HCT116 (cell line): Measurements from ENCODE around the gene PMCH. TPM values are rescaled to one million over a fixed set of nuclear protein-coding genes. Genes with fewer than 3 reads are reported as not detected.

Experiments
- ATAC-seq: fragments of 200-7000 bp; cut with Tn5 transposase; 2 replicates; pipeline ENCODE4 v1.9.1; 2020; ENCODE audit warnings: mild to moderate bottlenecking, moderate library complexity
- BruUV-seq: library from RNA; stranded (reverse); fragments of 400-500 nt; replicated peaks from 2 replicates; lab custom pipeline; 2021; lab: Mats Ljungman, UMichigan
- CTCF ChIA-PET: fragments of 300-600 bp; sonication (Branson Sonifier 250); formaldehyde crosslinking; loops from one replicate; lab custom pipeline; 2021; ENCODE audit warnings: antibody characterized with exemption; lab: Charles Lee
- POLR2A ChIA-PET: fragments of 300-600, 350-600 bp; sonication (Branson Sonifier 250); formaldehyde crosslinking; loops from one replicate; lab custom pipeline; 2021; ENCODE audit warnings: antibody characterized with exemption; lab: Charles Lee
- RAD21 ChIA-PET, 2 experiments: fragments of 300-600 bp; sonication (Branson Sonifier 250); formaldehyde crosslinking; loops; one replicate each; lab custom pipeline; 2023; ENCODE audit warnings: low total read pairs in 2 of 2; ENCODE audit not compliant: uncharacterized antibody in 2 of 2, unreplicated experiment in 2 of 2, low non-redundant PET in 1 of 2; lab: Charles Lee
- DNase-seq: peaks from one replicate; pipeline ENCODE4 v3.0.0-alpha.2; 2010; ENCODE audit warnings: low read depth, low spot score
- H2AFZ ChIP-seq: fragments of 200-600 bp; shearing (Covaris generic), sonication (generic); 2 replicates; pipeline ENCODE4 v1.6.1; 2017; ENCODE audit warnings: low read depth, mixed run types, mixed read lengths, antibody characterized with exemption, low read length; ENCODE audit not compliant: poor library complexity, severe bottlenecking
- H3K27ac ChIP-seq: 2 replicates; pipeline ENCODE4 v1.5.1; 2012; ENCODE audit warnings: low read depth, low read length
- H3K27me3 ChIP-seq: fragments of 200-600 bp; sonication (generic); 2 replicates; pipeline ENCODE4 v1.6.1; 2016; ENCODE audit warnings: mixed run types, low read length, mixed read lengths; ENCODE audit not compliant: insufficient read depth
- H3K36me3 ChIP-seq, 2 experiments: fragments of 200-500 bp in 1 of 2; fragments of 200-600 bp in 1 of 2; sonication (Bioruptor generic) in 1 of 2; sonication (generic) in 1 of 2; 2 replicates each; pipeline versions ENCODE4 v1.5.1 to v1.6.1; 2014 to 2016; ENCODE audit warnings: low read length in 2 of 2, inconsistent platforms in 1 of 2, mixed read lengths in 1 of 2, mixed run types in 1 of 2; ENCODE audit not compliant: insufficient read depth in 2 of 2, control insufficient read depth in 1 of 2
- H3K4me1 ChIP-seq, 2 experiments: fragments of 200-600 bp in 1 of 2; sonication (generic) in 1 of 2; 2 replicates each; pipeline versions ENCODE4 v1.5.1 to v1.6.1; 2012 to 2017; ENCODE audit warnings: low read length in 2 of 2, inconsistent platforms in 1 of 2, mild to moderate bottlenecking in 1 of 2, mixed read lengths in 1 of 2, mixed run types in 1 of 2, moderate library complexity in 1 of 2; ENCODE audit not compliant: insufficient read depth in 2 of 2, control insufficient read depth in 1 of 2
- H3K4me2 ChIP-seq: fragments of 200-600 bp; sonication (generic); 2 replicates; pipeline ENCODE4 v1.6.1; 2017; ENCODE audit warnings: mixed run types, low read length, mixed read lengths
- H3K4me3 ChIP-seq, 2 experiments: fragments of 200-600 bp in 1 of 2; sonication (generic) in 1 of 2; replicated peaks in 1 of 2; 2 replicates each; pipeline ENCODE4 v1.5.1; 2011 to 2016; ENCODE audit warnings: low read length in 2 of 2, control low read depth in 1 of 2, low read depth in 1 of 2, mild to moderate bottlenecking in 1 of 2, mixed read lengths in 1 of 2, mixed run types in 1 of 2
- H3K79me2 ChIP-seq: fragments of 200-600 bp; sonication (generic); 2 replicates; pipeline ENCODE4 v1.6.1; 2017; ENCODE audit warnings: mild to moderate bottlenecking, mixed run types, low read length, moderate library complexity, mixed read lengths; ENCODE audit not compliant: insufficient read depth
- H3K9ac ChIP-seq: fragments of 200-600 bp; sonication (generic); 2 replicates; pipeline ENCODE4 v1.6.1; 2016; ENCODE audit warnings: low read length, mixed read lengths
- H3K9me2 ChIP-seq: fragments of 200-600 bp; sonication (generic), shearing (Covaris generic); 2 replicates; pipeline ENCODE4 v1.6.1; 2017; ENCODE audit warnings: mixed run types, mild to moderate bottlenecking, moderate library complexity; ENCODE audit not compliant: insufficient read depth
- H3K9me3 ChIP-seq, 2 experiments: fragments of 200-500 bp in 1 of 2; fragments of 200-600 bp in 1 of 2; sonication (Bioruptor generic) in 1 of 2; sonication (generic) in 1 of 2; 2 replicates each; pipeline ENCODE4 v1.6.1; 2014 to 2017; ENCODE audit warnings: low read length in 2 of 2, mixed read lengths in 2 of 2, inconsistent platforms in 1 of 2, low read depth in 1 of 2, mild to moderate bottlenecking in 1 of 2, mixed run types in 1 of 2, moderate library complexity in 1 of 2; ENCODE audit not compliant: control insufficient read depth in 1 of 2, insufficient read depth in 1 of 2
- H4K20me1 ChIP-seq: fragments of 200-600 bp; sonication (generic), shearing (Covaris generic); 2 replicates; pipeline ENCODE4 v1.6.1; 2017; ENCODE audit warnings: mixed run types, mild to moderate bottlenecking, moderate library complexity; ENCODE audit not compliant: insufficient read depth
- CEBPB ChIP-seq: IDR thresholded peaks from 2 replicates; pipeline ENCODE4 v1.6.1; 2012; ENCODE audit warnings: low read depth
- CTCF ChIP-seq, 3 experiments: fragments of 200-600 bp in 1 of 3; sonication (generic) in 1 of 3; IDR thresholded peaks in 2 of 3; conservative IDR thresholded peaks in 1 of 3; 2 replicates each; pipeline ENCODE4 v1.5.1; 2012 to 2017; ENCODE audit warnings: low read depth in 2 of 3, low read length in 2 of 3, antibody characterized with exemption in 1 of 3, borderline replicate concordance in 1 of 3, control low read depth in 1 of 3, mild to moderate bottlenecking in 1 of 3, mixed read lengths in 1 of 3, mixed run types in 1 of 3, moderate library complexity in 1 of 3; ENCODE audit not compliant: insufficient read depth in 1 of 3
- EZH2 ChIP-seq: fragments of 200-600 bp; sonication (generic); IDR thresholded peaks from 2 replicates; pipeline ENCODE4 v1.6.1; 2017; ENCODE audit warnings: antibody characterized with exemption, mixed run types
- EZH2phosphoT487 ChIP-seq: fragments of 200-600 bp; IDR thresholded peaks from 2 replicates; pipeline ENCODE4 v1.6.1; 2018; ENCODE audit warnings: antibody characterized with exemption, borderline replicate concordance
- YY1 ChIP-seq: IDR thresholded peaks from 2 replicates; pipeline ENCODE4 v1.6.1; 2011; ENCODE audit warnings: low read length, low read depth, moderate library complexity, mild to moderate bottlenecking; ENCODE audit not compliant: insufficient replicate concordance; ENCODE audit errors: extremely low read depth
- ZBTB33 ChIP-seq: IDR thresholded peaks from 2 replicates; pipeline ENCODE4 v1.6.1; 2011; ENCODE audit warnings: mild to moderate bottlenecking, low read length, moderate library complexity; ENCODE audit not compliant: insufficient replicate concordance; ENCODE audit errors: extremely low read depth
- intact Hi-C: fragments of 100-400 bp; cut with micrococcal nuclease; formaldehyde crosslinking; loops from 2 replicates; pipeline ENCODE4 v1.10.0; 2022
- total RNA-seq: library from RNA; stranded (reverse); gene quantifications from one replicate; pipeline ENCODE4 v1.2.1, GENCODE V29; 2021; ENCODE audit not compliant: unreplicated experiment

Gene PMCH
- total RNA-seq, 1 experiment from 2014 or later = not detected

- ATAC-seq = no peak
- Histone ChIP-seq H3K9me2 (no peaks in the 10 kb centered on the region), H3K4me2 (no peak overlapping the region), H3K27me3 (no peaks in the 10 kb centered on the region), H2AFZ (no peak overlapping the region), H3K27ac (no peak overlapping the region), H4K20me1 (no peaks in the 10 kb centered on the region), H3K9me3 (no peaks in the 10 kb centered on the region), H3K36me3 (no peaks in the 10 kb centered on the region), H3K9ac (no peak overlapping the region), H3K79me2 (no peaks in the 10 kb centered on the region), H3K4me3 (no peak overlapping the region), H3K4me1 (no peaks in the 10 kb centered on the region)
- intact Hi-C loops = no loop called here
- DNase-seq = no peak
- POLR2A ChIA-PET = no interaction called here
- TF ChIP-seq CEBPB (no peak), ZBTB33 (no peak), CTCF (IDR thresholded peaks at IDR 0.05 in 2 of 3, conservative IDR thresholded peaks at IDR 0.05 in 1 of 3; ENCODE audit: borderline replicate concordance in 1 of 3, insufficient read depth in 1 of 3, low read depth in 2 of 3, low read length in 2 of 3) (no peak), YY1 (no peak), EZH2phosphoT487 (no peak), EZH2 (no peak)
- RAD21 ChIA-PET = no interaction called here
- no TSS peak for BruUV-seq
- CTCF ChIA-PET = no interaction called here
Observed at GRCh38 chr12:102227954-102228353, 30.3 kb upstream of the PMCH start.
